ENCODE measurements around the gene PITRM1.

The PITRM1 gene

GRCh38 chr10:3137958-3138726, 34.4 kb downstream of the PITRM1 start:
- DNase-seq = no peak

- no peak for DNase-seq
Measured at GRCh38 chr10:3136763-3137611, 35.6 kb downstream of the PITRM1 start.

- no peak for DNase-seq
Measured at GRCh38 chr10:3136336-3136735, 36.2 kb downstream of the PITRM1 start.

GRCh38 chr10:3135006-3135405, 37.6 kb downstream of the PITRM1 start:
- no peak for DNase-seq

GRCh38 chr10:3133948-3134347, 38.6 kb downstream of the PITRM1 start:
- DNase-seq = no peak

GRCh38 chr10:3132036-3133025, 40.3 kb downstream of the PITRM1 start:
- no peak for DNase-seq

- no peak for DNase-seq
Measured at GRCh38 chr10:3131098-3131497, 41.5 kb downstream of the PITRM1 start.

GRCh38 chr10:3129581-3130340, 42.8 kb downstream of the PITRM1 start:
- DNase-seq = no peak

GRCh38 chr10:3128379-3129130, 44.0 kb downstream of the PITRM1 start:
- no peak for DNase-seq

- DNase-seq = no peak
Measured at GRCh38 chr10:3127921-3128320, 44.7 kb downstream of the PITRM1 start.

GRCh38 chr10:3126741-3127346, 45.7 kb downstream of the PITRM1 start:
- no peak for DNase-seq

- no peak for DNase-seq
Measured at GRCh38 chr10:3126249-3126648, 46.3 kb downstream of the PITRM1 start.

GRCh38 chr10:3125527-3126170, 46.9 kb downstream of the PITRM1 start:
- no peak for DNase-seq

GRCh38 chr10:3124412-3125175, 48.0 kb downstream of the PITRM1 start:
- no peak for DNase-seq

- DNase-seq = no peak
Measured at GRCh38 chr10:3123571-3124411, 48.8 kb downstream of the PITRM1 start.

- DNase-seq = no peak
Measured at GRCh38 chr10:3122486-3123205, 49.9 kb downstream of the PITRM1 start.

- no peak for DNase-seq
Measured at GRCh38 chr10:3122034-3122433, 50.5 kb downstream of the PITRM1 start.
